HFFc6 (cell line): ENCODE results near the gene PCDHGC3. TPM values are rescaled to one million over a fixed set of nuclear protein-coding genes. Genes with fewer than 3 reads are reported as not detected.
A peak's percentile ranks its signal among the peaks of the same experiment; 100 is the strongest.

ENCODE experiments used
- DNase-seq: peaks from one replicate; pipeline ENCODE4 v3.0.0-alpha.2; 2018
- H3K27ac Mint-ChIP-seq: 2 replicates; pipeline ENCODE4 v1.8.0; 2020; ENCODE audit warnings: mild to moderate bottlenecking, mixed read lengths
- H3K27me3 Mint-ChIP-seq: 2 replicates; pipeline ENCODE4 v1.8.0; 2021; ENCODE audit warnings: mild to moderate bottlenecking, moderate library complexity, mixed read lengths; ENCODE audit not compliant: insufficient read depth
- H3K36me3 Mint-ChIP-seq: 2 replicates; pipeline ENCODE4 v1.8.0; 2021; ENCODE audit warnings: low read depth, mixed read lengths
- H3K4me1 Mint-ChIP-seq: 2 replicates; pipeline ENCODE4 v1.8.0; 2020; ENCODE audit warnings: low read depth, mixed read lengths
- H3K4me3 Mint-ChIP-seq: 2 replicates; pipeline ENCODE4 v1.8.0; 2020; ENCODE audit warnings: mild to moderate bottlenecking, moderate library complexity, mixed read lengths
- H3K9me3 Mint-ChIP-seq: 2 replicates; pipeline ENCODE4 v1.8.0; 2020; ENCODE audit warnings: mild to moderate bottlenecking, mixed read lengths
- CTCF ChIP-seq: fragments of 200-600 bp; sonication (generic); IDR thresholded peaks from 2 replicates; pipeline ENCODE4 v1.5.0; 2021; ENCODE audit warnings: antibody characterized with exemption, mild to moderate bottlenecking
- total RNA-seq, 6 experiments: library from RNA; stranded (reverse); fragmentation: NEBNext Ultra II Directional; extraction: Animal tissue kit (Norgen Biotek cat#: 25700); gene quantifications; 2 replicates in 1 of 6; 3 replicates in 5 of 6; pipeline ENCODE4 v1.2.3, GENCODE V29; 2021

The PCDHGC3 gene
- total RNA-seq, 6 experiments from 2014 or later, result 126 to 150 (median 132) TPM

GRCh38 chr5:141517880-141518617, 42.3 kb downstream of the PCDHGC3 start:
- H3K27ac Mint-ChIP-seq, result peak overlapping the region; percentile 96
- H3K9me3 Mint-ChIP-seq, result no peaks in the 10 kb centered on the region
- peak overlapping the region; percentile 67 for H3K4me3 Mint-ChIP-seq
- H3K36me3 Mint-ChIP-seq, result peaks cover 50% of the 10 kb centered on the region
- peaks cover 100% of the 10 kb centered on the region for H3K4me1 Mint-ChIP-seq
- peaks cover 5% of the 10 kb centered on the region; the same call in 1 of the 2 replicates for H3K27me3 Mint-ChIP-seq
- no peak for TF ChIP-seq CTCF
- peak; percentile 75 for DNase-seq

GRCh38 chr5:141518618-141519015, 42.9 kb downstream of the PCDHGC3 start:
- peaks cover 100% of the 10 kb centered on the region for H3K4me1 Mint-ChIP-seq
- peak overlapping the region; percentile 96 for H3K27ac Mint-ChIP-seq
- H3K27me3 Mint-ChIP-seq, result peaks cover 2% of the 10 kb centered on the region; the same call in 1 of the 2 replicates
- H3K36me3 Mint-ChIP-seq, result peaks cover 50% of the 10 kb centered on the region
- 0 out of 2 replicates have a peak overlapping the region, but pooled peaks have one; percentile 67 for H3K4me3 Mint-ChIP-seq
- TF ChIP-seq CTCF, result no peak
- H3K9me3 Mint-ChIP-seq, result no peaks in the 10 kb centered on the region
- no peak for DNase-seq

GRCh38 chr5:141519605-141520565, 44.1 kb downstream of the PCDHGC3 start:
- Mint-ChIP-seq H3K4me3 (peak overlapping the region; percentile 64), H3K27ac (peak overlapping the region; percentile 96), H3K9me3 (no peaks in the 10 kb centered on the region), H3K27me3 (no peaks in the 10 kb centered on the region; the same call in 1 of the 2 replicates), H3K36me3 (peaks cover 55% of the 10 kb centered on the region), H3K4me1 (peaks cover 100% of the 10 kb centered on the region)
- no peak for TF ChIP-seq CTCF
- DNase-seq, result no peak

- peak overlapping the region; percentile 96 for H3K27ac Mint-ChIP-seq
- peak overlapping the region; percentile 64 for H3K4me3 Mint-ChIP-seq
- DNase-seq, result peak; percentile 98
- peaks cover 100% of the 10 kb centered on the region for H3K4me1 Mint-ChIP-seq
- H3K9me3 Mint-ChIP-seq, result no peaks in the 10 kb centered on the region
- peaks cover 48% of the 10 kb centered on the region for H3K36me3 Mint-ChIP-seq
- no peak for TF ChIP-seq CTCF
- no peaks in the 10 kb centered on the region; the same call in 1 of the 2 replicates for H3K27me3 Mint-ChIP-seq
These were observed 45.5 kb downstream of the PCDHGC3 start for GRCh38 chr5:141521244-141521781.

- Mint-ChIP-seq H3K27me3 (no peaks in the 10 kb centered on the region), H3K4me1 (peaks cover 91% of the 10 kb centered on the region), H3K9me3 (no peaks in the 10 kb centered on the region), H3K27ac (peak overlapping the region; percentile 96), H3K36me3 (peaks cover 48% of the 10 kb centered on the region), H3K4me3 (peak overlapping the region; percentile 16; the same call in 1 of the 2 replicates)
- no peak for DNase-seq
- no peak for TF ChIP-seq CTCF
These were observed 46.5 kb downstream of the PCDHGC3 start for GRCh38 chr5:141522301-141522700.
